Upper lobe of right lung (tissue), 1 donor: Measurements from ENCODE around the gene GTF3C4. TPM values are rescaled to one million over a fixed set of nuclear protein-coding genes. Genes with fewer than 3 reads are reported as not detected.
A peak's percentile ranks its signal among the peaks of the same experiment; 100 is the strongest.

Experiments used
- ATAC-seq: fragments of 200-7000 bp; cut with Tn5 transposase; one replicate; pipeline ENCODE4 v1.9.1; 2020; ENCODE audit warnings: mild to moderate bottlenecking, moderate library complexity
- DNase-seq: peaks from one replicate; pipeline ENCODE4 v3.0.0-alpha.2; 2020
- H3K27ac ChIP-seq: fragments of 200-600 bp; one replicate; pipeline ENCODE4 v1.8.0; 2022
- H3K27me3 ChIP-seq: fragments of 200-600 bp; one replicate; pipeline ENCODE4 v1.8.0; 2022; ENCODE audit warnings: mild to moderate bottlenecking
- H3K36me3 ChIP-seq: fragments of 200-600 bp; one replicate; pipeline ENCODE4 v1.8.0; 2022
- H3K4me1 ChIP-seq: fragments of 200-600 bp; one replicate; pipeline ENCODE4 v1.8.0; 2022
- H3K4me3 ChIP-seq: fragments of 200-600 bp; one replicate; pipeline ENCODE4 v1.8.0; 2022; ENCODE audit warnings: mild to moderate bottlenecking
- H3K9me3 ChIP-seq: fragments of 200-600 bp; one replicate; pipeline ENCODE4 v1.8.0; 2022
- intact Hi-C: fragments of 100-400 bp; cut with DNase I; formaldehyde crosslinking; loops from one replicate; pipeline ENCODE4 v1.11.0; 2022
- total RNA-seq: library from RNA; stranded (reverse); fragmentation: NEBNext Ultra II Directional; extraction: Animal tissue kit (Norgen Biotek cat#: 25700); gene quantifications from one replicate; pipeline ENCODE4 v1.2.1, GENCODE V29; 2021
- TF ChIP-seq, protein P1 (sequence below): fragments of 200-600 bp; IDR thresholded peaks from one replicate; pipeline ENCODE4 v1.8.0; 2022; ENCODE audit warnings: antibody characterized with exemption
- donor health status: DM: no; HTN: yes; CAD: no; lungs with severe emphysema.

GTF3C4 gene
- total RNA-seq, 1 donor from 2014 or later, result 12.9 TPM

GRCh38 chr9:132662152-132662945 lies 7.9 kb upstream of the GTF3C4 start:
- Histone ChIP-seq H3K4me3 (no peak overlapping the region), H3K4me1 (no peaks in the 10 kb centered on the region), H3K9me3 (no peaks in the 10 kb centered on the region), H3K27me3 (no peaks in the 10 kb centered on the region), H3K27ac (no peak overlapping the region), H3K36me3 (peaks cover 48% of the 10 kb centered on the region)
- peak; percentile 51 for ATAC-seq
- intact Hi-C loops, result no loop called here
- DNase-seq, result no peak
- TF ChIP-seq, protein P1, sequence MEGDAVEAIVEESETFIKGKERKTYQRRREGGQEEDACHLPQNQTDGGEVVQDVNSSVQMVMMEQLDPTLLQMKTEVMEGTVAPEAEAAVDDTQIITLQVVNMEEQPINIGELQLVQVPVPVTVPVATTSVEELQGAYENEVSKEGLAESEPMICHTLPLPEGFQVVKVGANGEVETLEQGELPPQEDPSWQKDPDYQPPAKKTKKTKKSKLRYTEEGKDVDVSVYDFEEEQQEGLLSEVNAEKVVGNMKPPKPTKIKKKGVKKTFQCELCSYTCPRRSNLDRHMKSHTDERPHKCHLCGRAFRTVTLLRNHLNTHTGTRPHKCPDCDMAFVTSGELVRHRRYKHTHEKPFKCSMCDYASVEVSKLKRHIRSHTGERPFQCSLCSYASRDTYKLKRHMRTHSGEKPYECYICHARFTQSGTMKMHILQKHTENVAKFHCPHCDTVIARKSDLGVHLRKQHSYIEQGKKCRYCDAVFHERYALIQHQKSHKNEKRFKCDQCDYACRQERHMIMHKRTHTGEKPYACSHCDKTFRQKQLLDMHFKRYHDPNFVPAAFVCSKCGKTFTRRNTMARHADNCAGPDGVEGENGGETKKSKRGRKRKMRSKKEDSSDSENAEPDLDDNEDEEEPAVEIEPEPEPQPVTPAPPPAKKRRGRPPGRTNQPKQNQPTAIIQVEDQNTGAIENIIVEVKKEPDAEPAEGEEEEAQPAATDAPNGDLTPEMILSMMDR, result no peak

- TF ChIP-seq, protein P1, result no peak
- Histone ChIP-seq H3K9me3 (no peaks in the 10 kb centered on the region), H3K36me3 (peaks cover 41% of the 10 kb centered on the region), H3K4me1 (no peaks in the 10 kb centered on the region), H3K27me3 (no peaks in the 10 kb centered on the region), H3K4me3 (no peak overlapping the region), H3K27ac (no peak overlapping the region)
- no peak for ATAC-seq
- intact Hi-C loops, result no loop called here
- DNase-seq, result no peak
These were observed 7.1 kb upstream of the GTF3C4 start for GRCh38 chr9:132663117-132663516.

DNA sequence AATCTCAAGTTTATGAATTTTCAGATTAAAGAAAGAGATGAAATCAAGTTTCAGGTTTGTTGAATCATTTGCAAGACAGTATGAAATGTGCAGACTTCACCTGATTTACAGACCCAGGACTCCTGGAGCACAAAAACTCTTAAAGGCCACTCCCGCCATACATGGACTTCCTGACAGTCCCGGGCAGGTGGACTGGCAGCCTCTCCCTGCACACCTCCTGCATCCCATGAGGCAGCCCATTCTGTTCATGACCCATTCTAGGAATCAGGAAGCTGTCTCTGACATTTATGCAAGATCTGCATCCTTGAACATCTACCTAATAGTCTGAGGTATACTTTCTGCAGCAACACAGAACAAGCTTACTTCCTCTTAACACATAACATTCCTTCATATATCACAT lies 6.4 kb upstream of the GTF3C4 start:
- DNase-seq (no peak), ATAC-seq (no peak)
- TF ChIP-seq, protein P1, result no peak
- H3K27me3 ChIP-seq, result no peaks in the 10 kb centered on the region
- H3K9me3 ChIP-seq, result no peaks in the 10 kb centered on the region
- H3K27ac ChIP-seq, result no peak overlapping the region
- H3K4me1 ChIP-seq, result peaks cover 3% of the 10 kb centered on the region
- H3K4me3 ChIP-seq, result no peak overlapping the region
- intact Hi-C loops, result no loop called here
- peaks cover 33% of the 10 kb centered on the region for H3K36me3 ChIP-seq

GRCh38 chr9:132669319-132669697 lies 956 bp upstream of the GTF3C4 start:
- peak; percentile 60 for ATAC-seq

GRCh38 chr9:132669698-132670456 lies 387 bp upstream of the GTF3C4 start, which contains the start of gene DDX31:
DDX31 (minus strand) TSS chr9:132669983; CDS start chr9:132669934, 49 bp downstream.
- H3K27ac ChIP-seq, result peak within 1 kb of the TSS; percentile 97
- no peaks in the 10 kb centered on the region for H3K9me3 ChIP-seq
- peak within 1 kb of the TSS; percentile 98 for H3K4me3 ChIP-seq
- no peaks in the 10 kb centered on the region for H3K27me3 ChIP-seq
- intact Hi-C loops, result no loop called here
- ATAC-seq (peak; percentile 97), DNase-seq (peak; percentile 95)
- H3K36me3 ChIP-seq, result no peaks in the 10 kb centered on the region
- H3K4me1 ChIP-seq, result peaks cover 30% of the 10 kb centered on the region
- TF ChIP-seq, protein P1, result peak; percentile 11

More at GRCh38 chr9:132669319-132669697, 956 bp upstream of the GTF3C4 start:
- no peaks in the 10 kb centered on the region for H3K36me3 ChIP-seq
- TF ChIP-seq, protein P1, result no peak
- H3K27ac ChIP-seq, result peak overlapping the region; percentile 97
- no peak for DNase-seq
- no peaks in the 10 kb centered on the region for H3K9me3 ChIP-seq
- peaks cover 30% of the 10 kb centered on the region for H3K4me1 ChIP-seq
- no peaks in the 10 kb centered on the region for H3K27me3 ChIP-seq
- intact Hi-C loops, result no loop called here
- peak overlapping the region; percentile 98 for H3K4me3 ChIP-seq
